Glomerular visceral epithelial cell (primary cell): ENCODE measurements around the gene MRPL39.

ENCODE experiments used
- DNase-seq: peaks from one replicate; pipeline ENCODE4 v3.0.0-alpha.2; 2016; ENCODE audit errors: extremely low spot score

The MRPL39 gene

GRCh38 chr21:25614441-25614840, 7.2 kb upstream of the MRPL39 start:
- DNase-seq = no peak

GRCh38 chr21:25608044-25608737, 910 bp upstream of the MRPL39 start:
- DNase-seq = peak; percentile 85

- DNase-seq = no peak
Measured at GRCh38 chr21:25589887-25590286, 17.4 kb downstream of the MRPL39 start.

GRCh38 chr21:25586791-25587190, 20.5 kb downstream of the MRPL39 start:
- DNase-seq = no peak

- no peak for DNase-seq
Measured at GRCh38 chr21:25586326-25586725, 21.0 kb downstream of the MRPL39 start.

GRCh38 chr21:25584833-25585676, 22.2 kb downstream of the MRPL39 start:
- no peak for DNase-seq

GRCh38 chr21:25583370-25584130, 23.7 kb downstream of the MRPL39 start:
- DNase-seq = no peak

- DNase-seq = no peak
Measured at GRCh38 chr21:25582888-25583287, 24.4 kb downstream of the MRPL39 start.

- no peak for DNase-seq
Measured at GRCh38 chr21:25582164-25582790, 25.0 kb downstream of the MRPL39 start.

GRCh38 chr21:25581582-25581981, 25.7 kb downstream of the MRPL39 start:
- no peak for DNase-seq

GRCh38 chr21:25580912-25581260, 26.4 kb downstream of the MRPL39 start:
- DNase-seq = no peak

- no peak for DNase-seq
Measured at GRCh38 chr21:25579226-25580013, 27.9 kb downstream of the MRPL39 start.

GRCh38 chr21:25578056-25578961, 29.0 kb downstream of the MRPL39 start:
- DNase-seq = peak; percentile 24

GRCh38 chr21:25577424-25578055, 29.7 kb downstream of the MRPL39 start:
- no peak for DNase-seq

- DNase-seq = peak; percentile 97
Measured at GRCh38 chr21:25573409-25574206, 33.7 kb downstream of the MRPL39 start.

- peak; percentile 44 for DNase-seq
Measured at GRCh38 chr21:25572861-25573310, 34.4 kb downstream of the MRPL39 start.

- DNase-seq = no peak
Measured at GRCh38 chr21:25571726-25572121, 35.6 kb downstream of the MRPL39 start.

GRCh38 chr21:25569711-25570110, 37.6 kb downstream of the MRPL39 start:
- no peak for DNase-seq

- DNase-seq = peak; percentile 34
Measured at GRCh38 chr21:25569084-25569483, 38.2 kb downstream of the MRPL39 start.
